Activated CD4-positive, alpha-beta T cell treated with anti-CD3 and anti-CD28 coated beads, Interleukin-2, Interleukin-4, amounts not matched to agents 100 ng/mL and 50 ng/mL, durations not matched to agents 16 hours and 8 hours (primary cell): ENCODE results near the gene RALB.
"Not testable (repeated sequence)": the region's sequence is repeated elsewhere in the genome, so short reads cannot be mapped to it uniquely, and the experiment has no call there.

ENCODE experiments used
- DNase-seq: peaks from one replicate; pipeline ENCODE4 v3.0.0-alpha.2; 2020; ENCODE audit warnings: low spot score

Gene RALB

DNA sequence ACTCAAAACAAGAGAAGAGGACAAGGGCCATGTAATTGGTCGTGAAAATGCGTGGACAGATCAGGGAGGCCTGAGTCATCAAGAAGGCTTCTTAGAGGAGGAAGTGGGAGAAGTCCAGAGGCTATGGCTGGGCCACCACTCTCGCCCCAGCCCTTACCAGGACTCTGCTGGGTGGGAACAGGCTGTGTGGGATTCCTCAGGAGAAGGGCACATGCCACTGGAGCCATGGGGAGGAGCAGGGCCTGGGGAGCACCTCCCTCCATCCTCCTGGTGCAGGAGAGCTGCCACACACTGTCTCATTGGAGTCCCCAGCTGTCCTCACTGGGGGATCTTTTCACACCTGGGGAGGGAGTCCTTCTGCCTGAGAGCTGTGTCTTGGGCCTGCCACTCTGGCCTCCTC, 9.4 kb upstream of the RALB start:
- DNase-seq, result no peak

DNA sequence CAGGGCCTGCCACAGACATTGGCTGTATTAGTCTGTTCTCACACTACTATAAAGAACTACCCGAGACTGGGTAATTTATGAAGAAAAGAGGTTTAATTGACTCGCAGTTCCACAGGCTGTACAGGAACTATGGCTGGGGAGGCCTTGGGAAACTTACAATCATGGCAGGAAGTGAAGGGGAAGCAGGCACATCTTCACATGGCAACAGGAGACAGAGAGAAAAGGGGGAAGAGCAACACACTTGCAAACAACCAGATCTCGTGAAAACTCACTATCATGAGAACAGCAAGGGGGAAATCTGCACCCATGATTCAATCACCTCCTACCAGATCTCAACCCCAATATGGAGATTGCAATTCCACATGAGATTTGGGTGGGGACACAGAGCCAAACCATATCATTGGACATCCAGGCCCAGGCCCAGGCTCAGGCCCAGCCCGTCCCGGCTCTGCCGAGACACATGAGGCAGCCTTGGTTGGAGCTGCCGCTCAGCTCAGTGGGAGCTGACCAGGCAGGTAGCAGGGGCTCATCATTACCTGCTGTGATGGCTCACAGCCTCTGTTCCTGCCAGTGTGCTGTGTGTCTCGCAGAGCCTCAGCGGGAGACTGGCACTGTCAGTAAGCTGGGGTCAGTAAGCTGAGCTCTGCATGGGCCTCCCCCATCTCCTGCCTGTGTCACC, 8.6 kb upstream of the RALB start:
- DNase-seq, result no peak

DNA sequence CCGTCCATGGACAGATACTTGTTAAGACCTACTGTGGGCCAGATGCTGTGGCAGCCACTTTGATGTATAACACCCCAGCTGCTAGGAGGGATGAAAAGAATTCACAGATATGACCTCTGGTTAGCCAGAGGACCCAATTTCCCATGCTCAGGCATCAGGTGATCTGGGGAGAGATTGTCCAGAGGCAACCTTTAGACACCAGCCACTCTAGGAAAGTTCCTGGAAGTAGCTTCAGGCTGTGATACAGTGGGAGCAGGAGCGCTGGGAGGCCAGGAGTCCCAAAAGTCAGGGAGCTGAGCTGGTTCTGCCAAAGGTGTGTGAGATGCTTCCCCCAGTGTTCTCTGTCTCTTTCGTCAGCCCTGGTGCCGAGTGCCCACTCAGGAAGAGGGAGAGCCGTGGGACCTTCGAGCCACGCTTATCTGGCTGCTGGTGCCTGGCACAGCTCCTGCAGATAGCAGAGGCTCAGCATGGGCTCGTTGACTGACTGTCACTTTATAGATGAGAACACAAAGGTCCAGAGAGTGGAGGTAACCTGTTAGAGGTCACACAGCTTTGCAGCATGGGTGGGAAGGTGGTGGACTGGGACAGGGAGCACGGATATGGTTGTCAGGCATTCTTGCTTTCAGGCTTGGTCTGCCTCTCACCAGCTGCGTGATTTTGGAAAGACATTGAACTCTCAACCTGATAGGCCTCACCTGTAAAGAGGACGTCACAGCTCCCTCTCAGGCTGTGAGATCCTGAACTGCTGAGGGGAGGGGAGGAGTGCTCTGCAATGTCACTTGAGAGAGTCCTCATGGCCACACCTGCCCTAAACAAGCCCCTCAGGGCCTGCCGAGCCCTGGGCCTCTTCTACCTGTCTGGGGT, 7.8 kb upstream of the RALB start:
- no peak for DNase-seq

DNA sequence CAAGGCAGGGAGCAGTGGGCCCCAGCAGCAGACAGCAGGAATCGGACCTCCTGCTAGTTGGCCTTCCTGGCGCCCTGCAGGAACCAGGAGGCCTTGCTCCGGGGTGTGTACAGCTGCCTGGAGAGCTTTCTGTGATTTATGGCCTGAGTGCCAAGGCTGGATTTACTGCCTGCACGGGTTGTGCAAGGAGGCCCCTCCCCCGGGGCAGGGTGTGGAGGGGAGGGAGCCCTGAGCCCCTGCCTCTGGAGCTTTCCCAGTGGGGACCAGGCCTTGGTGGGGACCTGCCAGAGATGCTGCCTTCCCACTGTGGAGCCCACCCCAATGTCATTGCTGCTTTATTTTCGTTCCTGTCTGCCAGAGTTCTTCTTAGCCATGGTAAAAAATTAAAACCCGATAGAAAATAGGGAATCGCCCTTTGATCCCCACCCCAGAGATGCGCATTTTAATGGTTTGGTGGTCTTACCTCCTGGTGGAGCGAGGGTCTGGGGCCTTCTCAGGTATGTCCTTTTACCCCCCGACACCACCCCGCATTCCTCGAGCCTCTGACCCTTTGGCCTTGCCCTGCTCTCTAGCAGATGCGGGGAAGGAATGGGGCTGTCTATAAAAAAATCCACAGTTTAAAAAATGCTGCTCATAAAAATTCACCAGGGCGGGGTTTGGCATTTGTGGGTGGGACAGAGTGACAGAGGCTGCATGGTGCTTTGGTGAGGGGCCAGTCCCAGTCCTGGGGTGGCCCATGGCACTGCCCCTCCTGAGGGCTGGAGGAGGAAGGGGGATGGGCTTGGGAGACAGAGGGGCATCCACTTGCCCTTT, 6.9 kb upstream of the RALB start:
- DNase-seq, result no peak

DNA sequence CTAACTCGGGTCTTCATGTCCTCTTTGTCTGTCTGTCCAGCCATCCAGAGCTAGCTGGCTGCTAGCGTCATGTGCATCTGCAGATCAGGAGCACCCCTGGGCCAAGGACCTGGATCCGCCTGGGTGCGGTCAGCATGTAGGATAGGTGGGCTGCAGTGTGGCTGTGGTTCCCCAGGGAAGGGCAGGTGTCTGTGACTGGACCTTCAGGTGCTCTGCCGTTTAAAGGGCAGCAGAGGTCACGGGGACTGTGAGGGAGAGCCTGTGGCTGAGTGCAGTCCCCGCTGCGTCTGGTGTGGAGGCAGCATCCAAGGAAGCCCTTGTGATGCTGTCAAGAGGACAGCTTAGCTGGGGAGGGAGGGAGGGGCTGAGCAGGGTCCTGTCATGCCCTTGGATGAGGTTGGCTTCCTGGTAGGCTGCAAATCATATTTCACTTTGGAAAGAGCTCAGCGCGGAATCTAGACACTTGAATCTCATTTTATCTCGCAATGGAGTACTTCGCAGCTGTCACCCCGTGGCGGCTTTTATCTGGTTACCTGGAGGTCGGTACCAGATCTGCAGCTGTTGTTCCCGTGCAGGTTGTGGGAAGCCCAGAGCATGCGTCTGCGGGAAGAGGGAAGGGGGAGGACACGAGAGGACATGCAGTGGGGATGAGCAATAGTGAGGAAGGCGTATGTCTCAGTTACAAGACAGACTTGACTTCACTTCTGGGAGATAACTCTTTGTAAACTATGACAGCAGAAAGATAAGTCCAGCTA, 5.9 kb upstream of the RALB start:
- DNase-seq, result no peak

DNA sequence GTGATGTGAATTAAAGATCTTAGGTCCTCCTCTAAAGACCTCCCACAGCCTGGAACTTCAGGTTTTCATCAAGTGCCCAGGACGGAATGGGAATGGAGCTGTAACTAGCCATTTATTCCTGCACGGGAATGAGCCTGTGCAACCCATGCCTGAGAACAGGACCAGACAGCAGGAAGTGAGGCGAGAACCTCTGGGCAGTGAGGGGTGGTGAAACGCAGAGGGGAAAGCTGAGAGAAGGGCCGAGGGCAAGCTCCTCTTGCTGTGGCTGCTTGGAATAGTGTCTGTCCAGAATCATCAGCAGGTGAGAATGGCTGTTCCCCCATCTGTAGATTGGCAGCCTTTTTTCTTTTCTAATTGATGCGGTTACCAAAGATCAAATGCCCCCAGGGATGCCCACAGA, 4.8 kb upstream of the RALB start:
- DNase-seq, result no peak

DNA sequence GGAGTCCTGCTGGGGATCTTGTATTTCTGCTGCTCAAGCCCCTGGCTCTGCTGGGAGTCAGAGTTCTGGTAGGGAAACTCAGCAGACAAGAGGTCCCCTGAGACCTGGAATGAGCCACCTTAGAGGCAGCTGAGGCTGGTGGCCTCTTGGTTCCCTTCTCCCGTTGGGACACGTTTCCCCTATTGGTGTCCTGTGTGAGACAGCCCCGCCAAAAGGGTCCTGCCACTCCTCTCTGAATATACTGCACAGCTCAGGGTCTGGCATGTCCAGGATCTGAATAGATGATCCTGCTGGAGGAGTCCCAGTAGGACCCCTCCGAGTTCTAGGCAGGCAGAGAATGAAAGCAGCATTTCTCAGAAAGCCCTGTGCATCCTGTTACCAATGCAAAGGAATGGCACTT, 2.0 kb upstream of the RALB start:
- no peak for DNase-seq

DNA sequence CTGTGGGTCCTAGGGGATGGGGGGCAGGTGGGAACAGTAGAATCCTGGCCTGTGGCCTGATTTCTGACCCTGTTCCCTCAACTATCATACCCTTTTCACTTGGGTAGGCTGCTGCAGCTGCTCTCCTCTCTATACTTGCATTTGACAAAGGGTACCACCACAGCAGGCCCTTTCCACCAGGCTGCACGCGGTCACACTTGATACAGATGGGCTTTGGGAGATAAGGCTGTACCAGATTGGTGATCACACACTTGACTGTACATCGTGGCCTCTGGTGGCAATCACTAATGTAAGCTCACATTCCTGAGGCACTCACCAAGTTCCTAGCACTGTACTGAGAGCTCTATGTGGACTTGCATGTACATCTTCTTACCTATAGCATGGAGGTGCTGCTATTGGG, 1.6 kb upstream of the RALB start:
- DNase-seq, result no peak

DNA sequence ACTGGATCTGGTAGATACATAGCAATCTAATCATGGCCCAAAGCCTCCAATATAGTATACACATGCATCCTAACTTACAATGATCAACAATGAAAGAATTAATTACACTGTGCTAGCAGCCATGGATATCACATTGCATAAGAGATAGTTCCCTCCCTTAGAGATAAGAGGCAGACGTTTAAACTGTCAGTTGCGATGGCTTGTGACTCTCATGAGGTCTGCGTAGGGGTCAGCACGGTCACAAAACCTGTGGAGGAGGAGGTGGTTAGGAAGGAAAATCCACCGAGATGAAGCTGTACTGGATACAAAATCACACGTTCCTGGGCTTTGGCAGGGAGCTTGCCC, 800 bp upstream of the RALB start:
- DNase-seq, result no peak

DNA sequence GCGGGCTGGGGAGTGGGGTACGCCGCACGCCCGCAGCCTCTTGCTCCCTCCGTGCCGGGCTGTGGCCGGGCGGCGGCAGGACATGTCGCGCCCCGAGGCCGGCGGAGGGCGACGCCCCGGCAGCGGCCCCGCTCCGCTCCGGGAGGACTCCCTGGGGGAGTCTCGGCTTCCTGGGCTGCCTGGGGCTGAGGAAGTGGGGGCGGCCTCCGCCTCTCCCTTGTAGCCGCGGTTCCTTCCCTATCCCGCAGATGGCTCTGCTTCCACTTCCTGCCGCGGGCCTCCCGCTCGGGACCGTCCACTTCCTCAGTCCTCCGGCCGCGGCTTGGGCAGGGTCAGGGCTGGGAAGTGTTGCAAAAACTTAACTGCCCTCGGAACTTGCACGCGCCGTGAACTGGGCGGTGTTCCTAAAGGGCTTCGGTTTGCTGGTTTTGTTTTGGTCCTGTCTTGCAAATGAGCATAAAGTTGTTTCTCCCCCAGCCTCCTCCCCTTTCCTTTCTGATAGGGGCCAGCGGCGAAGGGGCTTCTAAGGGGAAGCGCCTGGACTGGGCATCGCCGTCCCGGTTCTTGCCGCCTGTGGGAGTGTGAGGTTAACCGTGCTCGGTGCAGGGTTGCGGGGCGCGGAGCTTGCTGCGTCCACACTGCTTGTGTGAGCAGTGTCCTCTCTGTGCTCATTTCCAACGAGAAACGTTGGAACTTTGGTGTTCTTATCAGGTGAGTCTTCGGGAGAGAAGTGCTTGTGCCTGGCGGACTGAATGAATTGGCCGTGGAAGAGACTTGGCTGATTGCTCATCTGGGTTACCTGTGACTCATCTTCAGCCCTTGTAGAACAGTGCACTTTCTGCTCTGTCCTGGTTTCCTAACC, 600 bp downstream of the RALB start:
- peak; percentile 58 for DNase-seq

DNA sequence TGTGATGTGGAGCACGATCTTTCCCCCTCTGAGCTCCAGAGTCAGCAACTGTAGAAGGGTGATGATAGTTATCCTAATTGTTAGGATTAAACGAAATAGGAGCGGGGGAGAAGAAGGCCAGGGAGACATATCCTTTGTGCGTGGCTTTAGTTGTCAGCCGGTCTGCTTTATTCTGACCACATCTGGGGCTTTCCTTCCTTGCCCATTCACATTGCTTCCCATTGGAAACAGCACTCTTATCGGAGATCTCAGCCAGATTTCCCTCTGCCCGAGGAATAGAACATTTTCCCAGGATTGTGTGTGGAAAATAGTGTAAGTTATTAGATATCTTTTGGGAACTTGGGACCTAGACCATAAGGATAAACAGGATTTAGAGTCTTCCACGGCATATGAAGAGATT, 1.5 kb downstream of the RALB start:
- no peak for DNase-seq

DNA sequence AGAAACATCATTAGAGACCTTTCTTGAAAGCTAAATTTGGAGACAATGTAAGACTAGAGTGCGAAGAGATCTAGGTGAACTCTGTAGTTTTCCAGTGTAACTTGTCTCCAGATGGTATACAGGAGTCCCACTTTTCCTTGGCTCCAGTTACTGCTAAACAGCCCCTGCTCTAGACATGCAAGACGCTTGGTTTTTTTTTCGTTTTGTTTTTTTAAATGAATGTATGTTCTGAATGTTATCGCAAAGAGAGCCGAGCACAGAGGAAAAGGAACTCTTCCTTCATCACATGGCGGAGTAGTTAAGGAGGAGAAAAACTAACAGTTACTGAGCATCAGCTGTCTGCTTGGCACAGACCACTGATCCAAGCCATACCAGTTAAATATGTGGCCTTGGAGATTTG, 2.4 kb downstream of the RALB start:
- DNase-seq, result no peak

DNA sequence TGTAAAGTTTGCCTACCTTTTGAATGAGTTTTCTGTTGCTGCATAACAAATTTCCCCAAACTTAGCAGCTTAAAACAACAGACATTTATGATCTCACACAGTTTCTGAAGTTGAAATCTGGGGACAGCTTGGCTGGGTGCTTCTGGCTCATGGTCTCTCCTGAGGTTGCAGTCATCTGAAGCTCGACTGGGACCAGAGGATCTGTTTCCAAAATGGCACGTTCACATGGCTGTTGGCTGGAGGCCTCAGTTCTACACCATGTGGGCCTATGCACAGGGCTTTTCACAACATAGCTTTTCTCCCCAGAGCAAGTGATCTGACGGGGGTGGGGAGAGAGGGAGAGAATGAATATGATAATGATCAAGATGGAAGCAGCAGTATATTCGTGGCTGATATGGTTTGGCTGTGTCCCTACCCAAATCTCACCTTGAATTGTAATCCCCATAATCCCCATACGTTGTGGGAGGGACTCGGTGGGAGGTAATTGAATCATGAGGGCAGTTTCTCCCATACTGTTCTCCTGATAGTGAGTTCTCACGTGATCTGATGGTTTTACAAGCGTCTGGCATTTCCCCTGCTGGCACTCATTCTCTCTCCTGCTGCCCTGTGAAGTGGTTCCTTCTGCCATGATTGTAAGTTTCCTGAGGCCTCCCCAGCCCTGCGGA, 3.5 kb downstream of the RALB start:
- DNase-seq, result no peak

DNA sequence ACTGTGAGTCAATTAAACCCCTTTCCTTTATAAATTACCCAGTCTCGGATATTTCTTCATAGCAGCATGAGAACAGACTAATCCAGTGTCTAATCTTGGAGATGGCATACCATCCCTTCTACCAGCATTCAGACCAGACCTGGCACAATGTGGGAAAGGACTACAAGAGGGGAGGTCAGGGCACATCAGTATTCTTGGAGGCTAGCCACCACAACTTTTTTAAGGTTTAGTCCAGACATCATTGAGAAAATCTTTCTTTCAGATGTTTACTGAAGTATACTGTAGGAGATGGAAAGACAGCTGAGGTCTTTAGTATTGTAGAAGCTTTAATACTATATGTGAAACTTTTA, 4.0 kb downstream of the RALB start:
- DNase-seq, result no peak

DNA sequence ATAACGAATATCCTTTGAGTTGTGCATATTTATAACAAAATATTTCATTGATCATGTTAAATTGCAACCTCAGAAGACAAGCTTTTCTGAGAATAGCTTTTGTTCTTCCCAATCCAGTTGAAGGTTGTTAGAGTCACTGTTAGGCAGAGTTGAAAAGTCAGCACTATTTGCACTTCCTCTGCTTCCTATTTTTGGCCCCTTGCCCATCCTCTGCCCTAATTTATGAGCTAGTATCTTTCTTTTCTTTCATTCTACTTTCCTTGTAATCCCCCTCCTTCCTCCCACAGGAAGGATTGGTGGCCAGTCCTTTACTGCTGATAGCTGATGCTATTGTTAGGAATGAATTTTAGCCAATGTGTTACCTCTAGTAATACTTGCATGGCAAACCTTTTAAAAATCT, 4.9 kb downstream of the RALB start:
- DNase-seq, result no peak

DNA sequence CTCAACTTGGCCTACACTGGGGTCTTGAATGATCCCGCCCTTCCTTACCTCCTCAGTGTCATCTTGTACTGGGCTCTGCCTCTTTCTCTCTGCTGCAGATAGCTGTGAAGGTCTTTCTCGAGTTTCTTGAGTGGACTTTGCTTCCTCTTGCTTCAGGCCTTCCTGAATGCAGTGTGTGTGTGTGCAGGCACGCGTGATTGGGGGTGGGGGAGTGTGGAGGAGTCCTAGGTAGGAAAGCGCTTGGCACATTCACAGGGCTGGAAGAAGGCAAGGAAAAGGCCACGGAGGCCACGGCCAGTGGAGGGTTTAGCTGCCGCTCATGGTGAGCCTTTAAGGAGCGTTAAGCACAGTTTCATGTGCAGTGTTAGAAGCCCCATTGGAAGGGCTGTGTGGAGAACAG, 5.5 kb downstream of the RALB start:
- no peak for DNase-seq

DNA sequence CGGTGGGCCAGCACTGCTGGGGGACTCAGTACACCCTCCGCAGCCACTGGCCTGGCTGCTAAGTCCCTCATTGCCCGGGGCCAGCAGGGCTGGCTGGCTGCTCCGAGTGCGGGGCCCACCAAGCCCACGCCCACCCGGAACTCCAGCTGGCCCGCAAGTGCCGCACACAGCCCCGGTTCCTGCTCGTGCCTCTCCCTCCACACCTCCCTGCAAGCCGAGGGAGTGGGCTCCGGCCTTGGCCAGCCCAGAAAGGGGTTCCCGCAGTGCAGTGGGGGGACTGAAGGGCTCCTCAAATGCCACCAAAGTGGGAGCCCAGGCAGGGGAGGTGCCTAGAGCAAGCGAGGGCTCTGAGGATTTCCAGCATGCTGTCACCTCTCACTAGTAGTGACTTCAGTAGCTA, 7.3 kb downstream of the RALB start:
- not testable (repeated sequence) for DNase-seq

DNA sequence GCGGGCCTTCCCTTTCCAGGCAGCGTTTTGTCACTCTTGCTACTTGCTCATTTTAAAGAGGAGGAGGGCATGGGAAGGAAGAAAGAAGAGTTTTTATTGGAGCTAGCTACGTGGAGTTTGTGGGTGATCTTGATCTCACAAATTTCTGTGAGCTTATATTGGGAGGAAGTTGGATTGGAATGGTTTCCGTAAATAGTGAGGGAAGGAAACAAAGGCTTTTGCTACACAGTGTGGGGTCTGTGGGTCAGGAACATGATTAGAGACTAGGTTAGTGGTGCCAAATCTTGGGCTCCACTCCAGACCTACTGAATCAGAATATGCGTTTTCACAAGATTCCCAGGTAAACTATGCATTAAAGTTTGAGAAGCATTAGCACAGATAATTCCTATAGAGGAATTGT, 8.1 kb downstream of the RALB start:
- DNase-seq, result no peak

DNA sequence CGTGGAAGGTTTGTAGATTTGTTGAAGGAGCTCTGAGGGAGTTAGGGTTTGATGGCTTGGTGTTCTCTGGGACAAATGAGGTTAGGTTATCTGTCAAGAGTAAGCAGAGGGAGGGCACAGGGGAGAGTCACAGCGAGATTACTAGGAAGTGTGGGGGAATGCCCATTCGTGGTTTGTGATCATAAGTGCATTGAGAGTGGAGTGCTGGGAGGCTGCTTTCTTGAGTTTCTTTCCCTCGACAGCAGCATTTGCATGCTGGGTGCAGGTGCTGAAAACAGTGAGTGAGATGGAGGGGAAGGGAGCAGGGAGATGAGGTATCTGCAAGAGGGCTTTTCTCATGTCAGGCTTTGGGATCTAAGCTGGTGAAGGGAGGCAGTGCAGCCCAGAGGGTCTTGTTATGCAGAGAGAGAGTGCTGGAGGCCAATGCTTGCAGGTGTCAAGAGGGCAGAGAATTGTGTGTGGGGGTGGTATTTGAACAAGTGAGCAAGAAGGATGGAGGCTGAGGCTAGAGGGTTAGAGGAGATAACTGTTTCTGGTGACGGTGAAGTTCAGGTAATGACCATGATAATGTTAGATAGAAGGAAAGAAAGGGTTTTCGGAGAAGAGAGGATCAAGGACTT, 8.8 kb downstream of the RALB start:
- peak; percentile 72 for DNase-seq

DNA sequence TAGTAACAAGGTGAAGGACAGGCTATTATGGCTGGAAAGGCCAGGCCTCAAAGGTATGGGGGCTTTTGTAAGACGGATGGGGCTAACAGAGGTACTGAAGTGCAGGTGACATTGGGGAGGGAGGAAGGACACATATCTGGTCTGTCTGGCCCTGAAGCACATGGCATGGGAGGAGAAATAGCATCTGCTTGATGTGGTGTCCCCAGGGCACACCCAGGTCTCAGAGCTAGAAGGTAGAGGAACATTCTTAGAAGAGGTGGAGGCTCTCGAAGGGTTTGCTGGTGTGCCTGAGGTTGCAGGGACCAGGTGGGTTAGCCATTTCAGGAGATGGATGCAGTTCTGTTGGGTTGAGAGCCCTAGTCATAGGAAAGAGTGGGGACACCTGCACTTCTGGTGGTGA, 9.5 kb downstream of the RALB start:
- DNase-seq, result no peak
